ENCODE measurements around the gene ABCA13.

The ABCA13 gene

DNA sequence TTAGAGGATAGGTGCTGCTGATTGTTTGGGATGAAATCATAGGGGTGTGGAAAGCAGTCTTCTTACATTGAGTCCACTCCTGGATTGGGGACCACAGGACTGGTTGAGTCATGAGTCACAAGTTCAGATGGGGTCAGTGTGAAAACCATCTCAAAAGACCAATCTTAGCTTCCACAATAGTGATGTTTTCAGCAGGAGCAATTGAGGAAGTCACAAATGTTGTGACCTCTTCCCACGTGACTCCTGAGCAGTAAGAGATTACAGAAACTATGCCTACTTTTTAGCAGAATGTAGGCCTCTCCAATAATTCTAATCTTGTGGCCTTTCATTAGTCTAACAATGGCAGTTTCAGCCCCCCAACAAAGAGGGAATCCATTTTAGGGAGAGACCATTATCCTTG is 496.1 kb downstream of the ABCA13 start:
- no peak overlapping the region for H3K9ac ChIP-seq
- no peaks in the 10 kb centered on the region for H3K79me2 ChIP-seq (ENCODE audit: insufficient read depth, low read depth)
- no peak overlapping the region for H2AFZ ChIP-seq (ENCODE audit: low read depth)
- H3K27ac ChIP-seq, result no peak overlapping the region
- no peak overlapping the region for H3K4me2 ChIP-seq
- no peaks in the 10 kb centered on the region for H3K36me3 ChIP-seq (ENCODE audit: insufficient read depth)
- no peak for TF ChIP-seq CTCF (conservative IDR thresholded peaks at IDR 0.05; ENCODE audit: low read depth, low read length)
- no peaks in the 10 kb centered on the region for H4K20me1 ChIP-seq (ENCODE audit: insufficient read depth)
- no peak overlapping the region for H3K4me3 ChIP-seq (IDR thresholded peaks at IDR 0.05; ENCODE audit: insufficient read depth, low read depth, low read length)
- H3K27me3 ChIP-seq (ENCODE audit: insufficient read depth, low read depth), result no peaks in the 10 kb centered on the region
- no peaks in the 10 kb centered on the region for H3K4me1 ChIP-seq (ENCODE audit: low read depth, poor library complexity, severe bottlenecking)

DNA sequence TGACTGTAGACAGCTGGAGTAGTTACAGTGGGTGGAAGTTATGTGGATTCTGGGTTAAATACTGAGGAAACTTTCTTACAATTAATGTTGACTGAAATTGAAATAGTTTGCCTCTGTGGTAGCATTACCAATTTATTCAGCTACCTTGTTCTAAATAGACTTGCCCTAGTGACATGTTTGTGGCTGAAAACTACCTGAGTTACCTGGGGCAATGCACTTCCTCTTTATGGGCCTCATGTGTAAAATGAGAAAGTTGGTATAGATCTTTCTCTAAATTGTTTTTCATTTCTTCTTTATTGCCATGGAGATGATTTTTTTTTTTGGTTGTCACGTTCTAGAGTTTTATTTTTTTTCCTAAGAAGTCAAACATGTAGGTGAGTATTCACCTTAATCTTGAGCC is 500.4 kb downstream of the ABCA13 start:
- Histone ChIP-seq H3K27ac (no peak overlapping the region), H3K4me2 (no peak overlapping the region), H3K4me1 (ENCODE audit: low read depth, poor library complexity, severe bottlenecking) (no peaks in the 10 kb centered on the region), H3K9ac (no peak overlapping the region), H3K27me3 (ENCODE audit: insufficient read depth, low read depth) (no peaks in the 10 kb centered on the region), H3K4me3 (IDR thresholded peaks at IDR 0.05; ENCODE audit: insufficient read depth, low read depth, low read length) (no peak overlapping the region), H2AFZ (ENCODE audit: low read depth) (no peak overlapping the region), H3K79me2 (ENCODE audit: insufficient read depth, low read depth) (no peaks in the 10 kb centered on the region), H4K20me1 (ENCODE audit: insufficient read depth) (no peaks in the 10 kb centered on the region), H3K36me3 (ENCODE audit: insufficient read depth) (no peaks in the 10 kb centered on the region)
- no peak for TF ChIP-seq CTCF (conservative IDR thresholded peaks at IDR 0.05; ENCODE audit: low read depth, low read length)

GRCh38 chr7:48681006-48681405 is 509.7 kb downstream of the ABCA13 start:
- Histone ChIP-seq H3K79me2 (ENCODE audit: insufficient read depth, low read depth) (no peaks in the 10 kb centered on the region), H3K4me1 (ENCODE audit: low read depth, poor library complexity, severe bottlenecking) (no peaks in the 10 kb centered on the region), H3K4me3 (IDR thresholded peaks at IDR 0.05; ENCODE audit: insufficient read depth, low read depth, low read length) (no peak overlapping the region), H3K27me3 (ENCODE audit: insufficient read depth, low read depth) (no peaks in the 10 kb centered on the region), H3K27ac (no peak overlapping the region), H4K20me1 (ENCODE audit: insufficient read depth) (no peaks in the 10 kb centered on the region), H3K4me2 (no peak overlapping the region), H2AFZ (ENCODE audit: low read depth) (no peak overlapping the region), H3K9ac (no peak overlapping the region), H3K36me3 (ENCODE audit: insufficient read depth) (no peaks in the 10 kb centered on the region)
- TF ChIP-seq CTCF (conservative IDR thresholded peaks at IDR 0.05; ENCODE audit: low read depth, low read length), result no peak

DNA sequence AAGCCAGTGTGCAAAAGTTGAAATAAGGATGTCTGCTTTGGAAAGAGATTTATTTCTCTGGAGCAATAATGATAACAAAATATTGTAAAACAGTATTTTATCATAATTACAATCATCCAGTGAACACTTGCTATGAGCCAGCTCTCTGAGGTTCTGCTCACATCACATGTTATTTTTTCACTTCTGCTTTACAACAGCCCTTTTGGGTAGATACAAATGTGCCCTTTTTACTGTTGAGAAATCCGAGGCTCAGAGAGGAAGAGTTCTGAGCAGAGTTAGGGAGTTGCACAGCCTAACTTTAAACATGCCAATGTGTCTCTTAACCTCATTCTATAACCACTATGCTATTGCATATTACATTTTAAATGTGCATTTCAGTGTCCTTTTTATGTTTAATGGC is 520.5 kb downstream of the ABCA13 start:
- Histone ChIP-seq H2AFZ (ENCODE audit: low read depth) (no peak overlapping the region), H3K36me3 (ENCODE audit: insufficient read depth) (no peaks in the 10 kb centered on the region), H3K4me1 (ENCODE audit: low read depth, poor library complexity, severe bottlenecking) (no peaks in the 10 kb centered on the region), H3K9ac (no peak overlapping the region), H4K20me1 (ENCODE audit: insufficient read depth) (no peaks in the 10 kb centered on the region), H3K4me2 (no peak overlapping the region), H3K79me2 (ENCODE audit: insufficient read depth, low read depth) (no peaks in the 10 kb centered on the region), H3K4me3 (IDR thresholded peaks at IDR 0.05; ENCODE audit: insufficient read depth, low read depth, low read length) (no peak overlapping the region), H3K27me3 (ENCODE audit: insufficient read depth, low read depth) (no peaks in the 10 kb centered on the region), H3K27ac (no peak overlapping the region)
- no peak for TF ChIP-seq CTCF (conservative IDR thresholded peaks at IDR 0.05; ENCODE audit: low read depth, low read length)
